Thyroid gland (tissue), 4 donors: ENCODE results near the gene C1orf122.

Experiments used
- CTCF ChIP-seq, 6 experiments: fragments of 200-600 bp in 3 of 6; fragments of 450-650 bp in 3 of 6; sonication (generic) in 3 of 6; IDR thresholded peaks; one replicate each; pipeline ENCODE4 v1.5.1; 2016 to 2019; ENCODE audit warnings: antibody characterized with exemption in 6 of 6, mild to moderate bottlenecking in 2 of 6, inconsistent platforms in 1 of 6, moderate library complexity in 1 of 6
- POLR2A ChIP-seq, 2 donors: fragments of 450-650 bp; IDR thresholded peaks; one replicate each; pipeline ENCODE4 v1.6.1; 2017; ENCODE audit warnings: antibody characterized with exemption in 2 of 2, mild to moderate bottlenecking in 2 of 2, moderate library complexity in 1 of 2

GRCh38 chr1:37825506-37825905 lies 17.9 kb downstream of the C1orf122 start:
- TF ChIP-seq CTCF (IDR thresholded peaks at IDR 0.05), result no peak
- TF ChIP-seq POLR2A (IDR thresholded peaks at IDR 0.05), result no peak
